Thymus (tissue), 11 donors: ENCODE data around the gene BRWD1. TPM values are rescaled to one million over a fixed set of nuclear protein-coding genes. Genes with fewer than 3 reads are reported as not detected.

Experiments used
- DNase-seq, 9 donors: peaks; one replicate each; pipeline ENCODE4 v3.0.0-alpha.2; 2013; ENCODE audit warnings: low spot score in 9 of 9, low read depth in 6 of 9, missing footprints in 1 of 9
- H3K27ac ChIP-seq, 2 donors: one replicate each; pipeline ENCODE4 v1.5.1; 2013; ENCODE audit warnings: control low read depth in 1 of 2, low read depth in 1 of 2, low read length in 1 of 2, mild to moderate bottlenecking in 1 of 2, moderate library complexity in 1 of 2
- H3K27me3 ChIP-seq, 2 donors: one replicate each; pipeline ENCODE4 v1.5.1; 2013; ENCODE audit warnings: low read length in 1 of 2; ENCODE audit not compliant: control insufficient read depth in 2 of 2, insufficient read depth in 1 of 2
- H3K36me3 ChIP-seq, 2 donors: one replicate each; pipeline ENCODE4 v1.5.1; 2013; ENCODE audit warnings: low read length in 1 of 2, mild to moderate bottlenecking in 1 of 2, moderate library complexity in 1 of 2; ENCODE audit not compliant: control insufficient read depth in 2 of 2, insufficient read depth in 2 of 2
- H3K4me1 ChIP-seq, 2 donors: one replicate each; pipeline ENCODE4 v1.5.1; 2013; ENCODE audit warnings: low read length in 2 of 2; ENCODE audit not compliant: control insufficient read depth in 2 of 2, insufficient read depth in 2 of 2
- H3K4me3 ChIP-seq, 2 donors: one replicate each; pipeline ENCODE4 v1.5.1; 2013; ENCODE audit warnings: low read length in 2 of 2, control low read depth in 1 of 2, mild to moderate bottlenecking in 1 of 2
- H3K9me3 ChIP-seq, 2 donors: one replicate each; pipeline ENCODE4 v1.5.1; 2013; ENCODE audit warnings: low read length in 1 of 2, mild to moderate bottlenecking in 1 of 2; ENCODE audit not compliant: control insufficient read depth in 2 of 2, insufficient read depth in 1 of 2
- WGBS: extraction: QIAGEN DNeasy Blood & Tissue Kit; methylation state at CpG from one replicate; pipeline ENCODE4 v1.1.7; 2013; 5-methylcytosine and 5-hydroxymethylcytosine counted together
- polyA plus RNA-seq: library from polyadenylated mRNA; stranded (reverse); fragments of 200-250 nt; gene quantifications from one replicate; pipeline ENCODE4 v1.2.3, GENCODE V29; 2013
- total RNA-seq: library from RNA; stranded (reverse); fragments of 120-200 nt; gene quantifications from one replicate; pipeline ENCODE4 v1.2.4, GENCODE V29; 2013
- donor health status: healthy.

Gene BRWD1
- total and polyA plus RNA-seq, 2 donors, result 25.1 to 35.1 TPM

- 94% methylated on average over 13 of the region's 13 CpGs for WGBS
- Histone ChIP-seq H3K27ac (no peak overlapping the region), H3K4me1 (no peaks in the 10 kb centered on the region), H3K36me3 (peaks cover 7 to 9% of the 10 kb centered on the region in 2 donors), H3K27me3 (no peaks in the 10 kb centered on the region), H3K4me3 (no peak overlapping the region), H3K9me3 (no peaks in the 10 kb centered on the region)
- DNase-seq, result no peak
These were observed 23.1 kb upstream of the BRWD1 start for GRCh38 chr21:39336457-39337008.

GRCh38 chr21:39334611-39335010 lies 21.2 kb upstream of the BRWD1 start:
- 97% methylated on average over 4 of the region's 4 CpGs for WGBS
- no peak overlapping the region for H3K4me3 ChIP-seq
- no peak overlapping the region for H3K27ac ChIP-seq
- H3K4me1 ChIP-seq, result no peaks in the 10 kb centered on the region
- H3K27me3 ChIP-seq, result no peaks in the 10 kb centered on the region
- no peak for DNase-seq
- no peaks in the 10 kb centered on the region for H3K9me3 ChIP-seq
- no peaks in the 10 kb centered on the region for H3K36me3 ChIP-seq

- Histone ChIP-seq H3K27ac (no peak overlapping the region), H3K4me3 (no peak overlapping the region), H3K4me1 (no peaks in the 10 kb centered on the region), H3K9me3 (no peaks in the 10 kb centered on the region), H3K36me3 (no peaks in the 10 kb centered on the region), H3K27me3 (no peaks in the 10 kb centered on the region)
- no peak for DNase-seq
- 97% methylated on average over 8 of the region's 8 CpGs for WGBS
These were observed 18.7 kb upstream of the BRWD1 start for GRCh38 chr21:39332175-39332574.

GRCh38 chr21:39330001-39330400 lies 16.6 kb upstream of the BRWD1 start:
- WGBS, result 98% methylated on average over 6 of the region's 6 CpGs
- no peaks in the 10 kb centered on the region for H3K27me3 ChIP-seq
- H3K27ac ChIP-seq, result no peak overlapping the region
- H3K9me3 ChIP-seq, result no peaks in the 10 kb centered on the region
- no peak for DNase-seq
- no peaks in the 10 kb centered on the region for H3K36me3 ChIP-seq
- H3K4me3 ChIP-seq, result no peak overlapping the region
- H3K4me1 ChIP-seq, result no peaks in the 10 kb centered on the region

- Histone ChIP-seq H3K36me3 (no peaks in the 10 kb centered on the region), H3K27me3 (no peaks in the 10 kb centered on the region), H3K27ac (no peak overlapping the region), H3K4me3 (no peak overlapping the region), H3K4me1 (no peaks in the 10 kb centered on the region), H3K9me3 (no peaks in the 10 kb centered on the region)
- 97% methylated on average over 7 of the region's 7 CpGs for WGBS
- DNase-seq, result no peak
These were observed 14.3 kb upstream of the BRWD1 start for GRCh38 chr21:39327727-39328126.

- Histone ChIP-seq H3K36me3 (no peaks in the 10 kb centered on the region), H3K9me3 (no peaks in the 10 kb centered on the region), H3K27ac (no peak overlapping the region), H3K27me3 (no peaks in the 10 kb centered on the region), H3K4me3 (no peak overlapping the region), H3K4me1 (no peaks in the 10 kb centered on the region)
- WGBS, result 98% methylated on average over 7 of the region's 7 CpGs
- no peak for DNase-seq
These were observed 13.3 kb upstream of the BRWD1 start for GRCh38 chr21:39326607-39327307.

GRCh38 chr21:39325458-39325857 lies 12.0 kb upstream of the BRWD1 start:
- H3K4me3 ChIP-seq, result no peak overlapping the region
- no peaks in the 10 kb centered on the region for H3K36me3 ChIP-seq
- H3K9me3 ChIP-seq, result no peaks in the 10 kb centered on the region
- 98% methylated on average over 4 of the region's 4 CpGs for WGBS
- DNase-seq, result no peak
- no peaks in the 10 kb centered on the region for H3K27me3 ChIP-seq
- no peaks in the 10 kb centered on the region for H3K4me1 ChIP-seq
- H3K27ac ChIP-seq, result no peak overlapping the region

- Histone ChIP-seq H3K4me1 (no peaks in the 10 kb centered on the region), H3K27ac (no peak overlapping the region), H3K27me3 (no peaks in the 10 kb centered on the region), H3K36me3 (no peaks in the 10 kb centered on the region), H3K9me3 (no peaks in the 10 kb centered on the region), H3K4me3 (no peak overlapping the region)
- 95% methylated on average over 6 of the region's 6 CpGs for WGBS
- DNase-seq, result no peak
These were observed 8.0 kb upstream of the BRWD1 start for GRCh38 chr21:39321424-39321823.

- 99% methylated on average over 3 of the region's 3 CpGs for WGBS
These were observed 6.4 kb upstream of the BRWD1 start for GRCh38 chr21:39319814-39320332.

More at GRCh38 chr21:39319814-39320332, 6.4 kb upstream of the BRWD1 start:
- no peak overlapping the region for H3K27ac ChIP-seq
- H3K4me1 ChIP-seq, result peaks cover 0 to 8% of the 10 kb centered on the region in 2 donors
- no peaks in the 10 kb centered on the region for H3K9me3 ChIP-seq
- H3K27me3 ChIP-seq, result no peaks in the 10 kb centered on the region
- DNase-seq, result no peak
- no peak overlapping the region for H3K4me3 ChIP-seq
- H3K36me3 ChIP-seq, result no peaks in the 10 kb centered on the region
